Measurements from ENCODE around the gene LIMCH1. TPM values are rescaled to one million over a fixed set of nuclear protein-coding genes. Genes with fewer than 3 reads are reported as not detected.
A peak's percentile ranks its signal among the peaks of the same experiment; 100 is the strongest.

The LIMCH1 gene
- total and polyA plus RNA-seq, 7 donors, result 14.2 to 279 (median 169) TPM

- H3K4me1 ChIP-seq, result peaks cover 26% of the 10 kb centered on the region
Measured at GRCh38 chr4:41599192-41599786, 61.3 kb downstream of the LIMCH1 start.

GRCh38 chr4:41600243-41600912, 62.4 kb downstream of the LIMCH1 start:
- no peaks in the 10 kb centered on the region for H3K9me3 ChIP-seq
- no peak for TF ChIP-seq CTCF (IDR thresholded peaks at IDR 0.05)
- no peak overlapping the region for H3K4me3 ChIP-seq
- 62 to 65% (median 64%) methylated on average over 6 of the region's 6 CpGs for WGBS, 3 donors
- H3K27me3 ChIP-seq (ENCODE audit: insufficient read depth in 3 of 3, low read length in 2 of 3), result no peaks in the 10 kb centered on the region
- no peaks in the 10 kb centered on the region for H3K36me3 ChIP-seq (ENCODE audit: insufficient read depth in 1 of 2, low read depth in 1 of 2)
- H3K27ac ChIP-seq, result no peak overlapping the region
- DNase-seq (no peak), ATAC-seq (peak; percentile 49 to 73 (median 67))
- H3K4me1 ChIP-seq, result peaks cover 16% of the 10 kb centered on the region
- intact Hi-C loops (cut with DNase I), result no loop called here

More at GRCh38 chr4:41599192-41599786, 61.3 kb downstream of the LIMCH1 start:
- no peak for TF ChIP-seq CTCF (IDR thresholded peaks at IDR 0.05)
- H3K36me3 ChIP-seq (ENCODE audit: insufficient read depth in 1 of 2, low read depth in 1 of 2), result no peaks in the 10 kb centered on the region
- ATAC-seq (no peak), DNase-seq (no peak)
- H3K27me3 ChIP-seq (ENCODE audit: insufficient read depth in 3 of 3, low read length in 2 of 3), result no peaks in the 10 kb centered on the region
- intact Hi-C loops (cut with DNase I), result no loop called here
- no peak overlapping the region for H3K4me3 ChIP-seq
- H3K27ac ChIP-seq, result no peak overlapping the region
- no peaks in the 10 kb centered on the region for H3K9me3 ChIP-seq

- H3K36me3 ChIP-seq (ENCODE audit: insufficient read depth in 1 of 2, low read depth in 1 of 2), result peaks cover 0 to 2% of the 10 kb centered on the region in 2 donors
- peak in 2 of 4 donors; percentile 6 to 11 for ATAC-seq
- H3K27ac ChIP-seq, result no peak overlapping the region
- H3K4me1 ChIP-seq, result peaks cover 16% of the 10 kb centered on the region
- intact Hi-C loops (cut with DNase I), result no loop called here
- DNase-seq, result no peak
- no peak for TF ChIP-seq CTCF (IDR thresholded peaks at IDR 0.05)
- H3K27me3 ChIP-seq (ENCODE audit: insufficient read depth in 3 of 3, low read length in 2 of 3), result no peaks in the 10 kb centered on the region
- 72 to 91% (median 89%) methylated on average over 1 of the region's 1 CpG for WGBS, 3 donors
- no peaks in the 10 kb centered on the region for H3K9me3 ChIP-seq
- no peak overlapping the region for H3K4me3 ChIP-seq
Measured at GRCh38 chr4:41601025-41601424, 63.1 kb downstream of the LIMCH1 start.

GRCh38 chr4:41602113-41602512, 64.2 kb downstream of the LIMCH1 start:
- 51 to 79% (median 63%) methylated on average over 3 of the region's 3 CpGs for WGBS, 3 donors
- Histone ChIP-seq H3K4me1 (peaks cover 16% of the 10 kb centered on the region), H3K9me3 (no peaks in the 10 kb centered on the region), H3K27ac (no peak overlapping the region), H3K36me3 (ENCODE audit: insufficient read depth in 1 of 2, low read depth in 1 of 2) (peaks cover 0 to 11% of the 10 kb centered on the region in 2 donors), H3K4me3 (no peak overlapping the region), H3K27me3 (ENCODE audit: insufficient read depth in 3 of 3, low read length in 2 of 3) (no peaks in the 10 kb centered on the region)
- ATAC-seq (peak in 3 of 4 donors; percentile 65 to 73 (median 68)), DNase-seq (no peak)
- no peak for TF ChIP-seq CTCF (IDR thresholded peaks at IDR 0.05)
- intact Hi-C loops (cut with DNase I), result no loop called here

Data from psoas muscle (tissue), 8 donors.